HG03457 (cell line): ENCODE data around the gene KIF1B.

Experiments
- ATAC-seq: cut with Tn5 transposase; IDR thresholded peaks from one replicate; pipeline ENCODE4 v1.9.1; 2021; ENCODE audit warnings: moderate number of reproducible peaks; ENCODE audit not compliant: unreplicated experiment

KIF1B gene, protein sequence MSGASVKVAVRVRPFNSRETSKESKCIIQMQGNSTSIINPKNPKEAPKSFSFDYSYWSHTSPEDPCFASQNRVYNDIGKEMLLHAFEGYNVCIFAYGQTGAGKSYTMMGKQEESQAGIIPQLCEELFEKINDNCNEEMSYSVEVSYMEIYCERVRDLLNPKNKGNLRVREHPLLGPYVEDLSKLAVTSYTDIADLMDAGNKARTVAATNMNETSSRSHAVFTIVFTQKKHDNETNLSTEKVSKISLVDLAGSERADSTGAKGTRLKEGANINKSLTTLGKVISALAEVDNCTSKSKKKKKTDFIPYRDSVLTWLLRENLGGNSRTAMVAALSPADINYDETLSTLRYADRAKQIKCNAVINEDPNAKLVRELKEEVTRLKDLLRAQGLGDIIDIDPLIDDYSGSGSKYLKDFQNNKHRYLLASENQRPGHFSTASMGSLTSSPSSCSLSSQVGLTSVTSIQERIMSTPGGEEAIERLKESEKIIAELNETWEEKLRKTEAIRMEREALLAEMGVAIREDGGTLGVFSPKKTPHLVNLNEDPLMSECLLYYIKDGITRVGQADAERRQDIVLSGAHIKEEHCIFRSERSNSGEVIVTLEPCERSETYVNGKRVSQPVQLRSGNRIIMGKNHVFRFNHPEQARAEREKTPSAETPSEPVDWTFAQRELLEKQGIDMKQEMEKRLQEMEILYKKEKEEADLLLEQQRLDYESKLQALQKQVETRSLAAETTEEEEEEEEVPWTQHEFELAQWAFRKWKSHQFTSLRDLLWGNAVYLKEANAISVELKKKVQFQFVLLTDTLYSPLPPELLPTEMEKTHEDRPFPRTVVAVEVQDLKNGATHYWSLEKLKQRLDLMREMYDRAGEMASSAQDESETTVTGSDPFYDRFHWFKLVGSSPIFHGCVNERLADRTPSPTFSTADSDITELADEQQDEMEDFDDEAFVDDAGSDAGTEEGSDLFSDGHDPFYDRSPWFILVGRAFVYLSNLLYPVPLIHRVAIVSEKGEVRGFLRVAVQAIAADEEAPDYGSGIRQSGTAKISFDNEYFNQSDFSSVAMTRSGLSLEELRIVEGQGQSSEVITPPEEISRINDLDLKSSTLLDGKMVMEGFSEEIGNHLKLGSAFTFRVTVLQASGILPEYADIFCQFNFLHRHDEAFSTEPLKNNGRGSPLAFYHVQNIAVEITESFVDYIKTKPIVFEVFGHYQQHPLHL (N-terminal part only)

DNA sequence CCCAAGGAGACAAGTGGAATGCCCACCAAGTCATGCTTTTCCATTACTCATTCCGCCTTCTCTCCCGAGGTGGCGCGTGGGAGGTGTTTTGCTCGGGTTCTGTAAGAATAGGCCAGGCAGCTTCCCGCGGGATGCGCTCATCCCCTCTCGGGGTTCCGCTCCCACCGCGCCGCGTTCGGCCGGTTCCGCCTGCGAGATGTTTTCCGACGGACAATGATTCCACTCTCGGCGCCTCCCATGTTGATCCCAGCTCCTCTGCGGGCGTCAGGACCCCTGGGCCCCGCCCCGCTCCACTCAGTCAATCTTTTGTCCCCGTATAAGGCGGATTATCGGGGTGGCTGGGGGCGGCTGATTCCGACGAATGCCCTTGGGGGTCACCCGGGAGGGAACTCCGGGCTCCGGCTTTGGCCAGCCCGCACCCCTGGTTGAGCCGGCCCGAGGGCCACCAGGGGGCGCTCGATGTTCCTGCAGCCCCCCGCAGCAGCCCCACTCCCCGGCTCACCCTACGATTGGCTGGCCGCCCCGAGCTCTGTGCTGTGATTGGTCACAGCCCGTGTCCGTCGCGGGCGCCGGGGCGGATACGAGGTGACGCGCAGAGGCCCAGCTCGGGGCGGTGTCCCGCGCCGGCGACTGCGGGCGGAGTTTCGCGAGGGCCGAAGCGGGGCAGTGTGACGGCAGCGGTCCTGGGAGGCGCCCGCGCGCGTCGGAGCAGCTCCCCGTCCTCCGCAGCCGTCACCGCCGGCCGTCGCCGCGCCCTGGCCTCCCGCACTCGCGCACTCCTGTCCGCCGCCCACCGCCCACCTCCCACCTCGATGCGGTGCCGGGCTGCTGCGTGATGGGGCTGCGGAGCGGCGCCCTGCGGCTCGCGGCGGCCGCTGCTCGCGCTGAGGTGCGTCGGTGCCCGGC is at the start of gene KIF1B:
Gene KIF1B (plus strand): TSS at position 666 of the 906 bp plus-strand sequence. CDS start 21,759 bp downstream, outside the sequence.
- ATAC-seq: peak; percentile 97

DNA sequence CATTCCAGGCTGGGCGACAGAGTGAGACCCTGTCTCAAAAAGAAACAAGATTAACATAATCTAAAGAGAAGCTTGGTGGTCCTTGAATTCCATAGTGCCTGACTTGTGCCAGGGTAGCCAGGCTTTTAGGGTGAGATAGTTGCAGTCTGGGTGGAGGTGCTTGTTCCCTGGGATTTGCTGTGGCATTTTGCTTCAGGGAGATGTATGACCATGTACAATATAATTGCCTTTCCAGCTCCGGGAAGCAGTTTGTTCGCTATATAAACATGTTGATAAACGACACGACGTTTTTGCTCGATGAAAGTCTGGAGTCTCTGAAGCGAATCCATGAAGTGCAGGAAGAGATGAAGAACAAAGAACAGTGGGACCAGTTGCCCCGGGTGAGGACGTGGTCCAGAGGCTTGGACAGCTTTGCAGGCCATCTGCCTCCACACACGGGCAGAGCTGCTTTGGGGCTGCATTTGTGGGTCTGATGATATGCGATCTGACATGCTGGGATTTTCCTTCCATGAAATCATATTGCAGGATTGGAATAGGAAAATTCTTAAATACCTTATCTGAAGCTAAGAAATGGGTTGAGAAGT is 49.4 kb upstream of the KIF1B start:
- ATAC-seq: no peak

DNA sequence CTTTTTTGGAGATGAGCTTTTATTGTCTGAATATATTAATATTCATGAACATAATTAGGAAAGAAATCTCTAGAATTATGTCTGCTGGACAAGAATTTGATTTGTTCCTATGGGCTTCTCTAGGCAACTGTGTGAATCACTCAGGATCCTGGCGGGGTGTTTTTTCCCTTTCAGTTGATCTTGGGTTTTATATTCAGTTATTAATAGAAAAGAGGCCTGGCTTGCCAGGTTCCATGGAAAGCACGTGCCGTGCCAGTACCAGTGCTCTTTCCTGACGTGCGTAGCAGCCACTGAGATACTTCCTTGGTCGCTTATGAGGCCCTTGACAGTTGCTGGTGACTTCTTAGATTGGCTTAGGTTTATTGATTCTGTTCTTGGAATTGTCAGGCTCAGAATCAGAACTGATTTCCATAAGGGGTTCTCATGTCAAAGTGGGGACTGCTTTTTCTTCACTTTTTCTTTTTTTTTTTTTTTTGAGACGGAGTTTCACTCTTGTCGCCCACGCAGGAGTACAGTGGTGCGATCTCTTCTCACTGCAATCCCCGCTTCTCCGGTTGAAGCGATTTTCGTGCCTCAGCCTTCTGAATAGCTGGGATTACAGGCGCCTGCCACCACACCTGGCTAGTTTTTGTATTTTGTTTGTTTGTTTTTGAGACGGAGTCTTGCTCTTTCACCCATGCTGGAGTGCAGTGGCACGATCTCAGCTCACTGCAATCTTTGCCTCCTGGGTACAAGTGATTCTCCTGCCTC is 48.7 kb upstream of the KIF1B start:
- ATAC-seq: no peak

DNA sequence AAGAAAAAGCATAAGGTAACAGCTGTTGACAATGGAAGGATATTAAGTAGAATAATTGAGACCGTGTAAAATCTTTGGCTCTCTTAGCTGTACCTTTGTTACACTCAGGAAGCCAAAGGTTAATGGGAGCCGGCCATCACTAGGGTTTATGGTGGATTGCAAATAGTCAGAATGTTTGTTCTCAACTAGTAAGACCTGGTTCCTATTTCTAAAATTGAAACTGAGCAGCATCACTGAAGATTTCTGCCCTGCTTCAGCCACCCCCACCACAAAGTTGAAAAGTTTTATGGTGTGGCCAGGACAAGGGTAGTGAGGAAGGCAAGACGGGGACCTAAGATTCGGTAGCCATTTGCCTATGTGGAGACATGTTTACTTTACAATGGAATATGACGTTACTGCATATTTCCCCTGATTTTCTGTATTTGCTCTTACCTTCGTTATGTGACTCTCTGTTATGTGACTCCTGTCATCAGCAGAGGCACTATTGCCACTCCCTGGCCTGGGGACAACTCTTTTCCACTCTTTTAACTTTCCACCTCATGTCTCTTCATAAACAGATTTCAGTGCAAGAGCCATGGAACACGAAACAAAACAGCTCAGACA is 41.4 kb upstream of the KIF1B start:
- ATAC-seq: no peak

DNA sequence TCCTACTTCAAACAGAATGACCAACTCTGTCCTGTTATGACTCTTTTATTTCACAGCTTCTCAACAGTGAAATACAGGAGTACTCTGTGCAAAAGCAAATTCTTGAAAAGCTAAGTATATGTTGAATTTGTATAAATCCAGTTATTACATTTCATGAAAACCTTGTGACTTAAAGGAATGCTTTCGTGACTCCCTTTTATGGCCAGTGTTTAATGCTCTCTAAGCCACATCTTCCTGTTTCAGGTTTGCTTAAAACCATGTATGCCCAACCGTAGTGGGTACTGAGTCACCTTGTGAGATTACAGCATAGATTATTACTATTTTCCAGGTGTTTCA is 40.2 kb upstream of the KIF1B start:
- ATAC-seq: peak; percentile 67

DNA sequence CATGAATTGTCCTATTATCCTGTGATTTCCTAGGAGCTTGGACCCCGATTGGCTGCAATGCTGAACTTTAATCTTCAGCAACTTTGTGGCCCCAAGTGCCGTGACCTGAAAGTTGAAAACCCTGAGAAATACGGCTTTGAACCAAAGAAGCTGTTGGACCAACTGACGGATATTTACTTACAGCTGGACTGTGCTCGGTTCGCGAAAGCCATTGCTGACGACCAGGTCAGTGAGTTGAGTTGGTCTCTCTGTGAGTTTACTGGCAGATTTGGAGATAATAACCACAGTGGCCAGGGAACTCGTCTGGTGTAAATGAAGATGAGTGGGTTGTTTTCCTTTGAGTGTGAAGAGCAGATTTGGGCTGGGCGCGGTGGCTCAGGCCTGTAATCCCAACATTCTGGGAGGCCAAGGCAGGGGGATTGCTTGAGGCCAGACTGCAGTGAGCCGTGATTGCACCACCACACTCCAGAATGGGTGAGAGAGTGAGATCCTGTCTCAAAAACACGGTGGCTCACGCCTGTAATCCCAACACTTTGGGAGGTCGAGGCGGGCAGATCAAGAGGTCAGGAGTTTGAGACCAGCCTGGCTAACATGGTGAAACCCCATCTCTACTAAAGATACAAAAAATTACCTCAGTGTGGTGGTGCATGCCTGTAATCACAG is 39.1 kb upstream of the KIF1B start:
- ATAC-seq: no peak

DNA sequence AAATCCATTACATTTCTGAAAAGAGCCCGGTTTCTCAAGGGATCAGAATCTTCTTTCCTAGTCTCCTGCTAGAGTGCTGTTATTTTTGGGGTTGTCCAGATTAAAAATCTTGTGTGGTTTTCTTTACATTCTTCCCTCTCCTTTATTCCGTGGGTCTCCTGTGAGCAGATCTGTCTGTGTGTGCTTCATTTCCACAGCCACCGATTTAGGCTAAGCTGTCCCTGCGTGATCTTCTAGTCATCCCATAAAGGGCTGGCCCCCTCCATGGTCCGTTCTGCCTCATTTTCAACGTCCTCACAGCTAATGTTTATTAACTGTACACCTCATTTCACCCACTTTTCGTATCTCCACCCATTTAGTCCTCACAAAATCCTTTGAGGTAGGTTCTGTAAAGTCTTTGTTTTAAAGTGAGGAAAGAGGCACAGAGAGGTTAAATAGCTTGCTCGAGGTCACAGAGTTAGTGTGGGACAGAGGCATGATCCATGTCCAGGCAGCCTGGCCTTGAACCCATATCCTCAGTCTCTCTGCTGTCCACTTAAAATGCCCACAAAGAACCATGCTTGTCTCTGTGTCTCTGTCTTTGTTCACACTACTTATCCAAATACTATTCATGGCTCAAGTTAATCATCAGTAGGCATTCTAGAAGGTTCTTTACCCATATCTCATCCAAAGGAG is 38.2 kb upstream of the KIF1B start:
- ATAC-seq: no peak

DNA sequence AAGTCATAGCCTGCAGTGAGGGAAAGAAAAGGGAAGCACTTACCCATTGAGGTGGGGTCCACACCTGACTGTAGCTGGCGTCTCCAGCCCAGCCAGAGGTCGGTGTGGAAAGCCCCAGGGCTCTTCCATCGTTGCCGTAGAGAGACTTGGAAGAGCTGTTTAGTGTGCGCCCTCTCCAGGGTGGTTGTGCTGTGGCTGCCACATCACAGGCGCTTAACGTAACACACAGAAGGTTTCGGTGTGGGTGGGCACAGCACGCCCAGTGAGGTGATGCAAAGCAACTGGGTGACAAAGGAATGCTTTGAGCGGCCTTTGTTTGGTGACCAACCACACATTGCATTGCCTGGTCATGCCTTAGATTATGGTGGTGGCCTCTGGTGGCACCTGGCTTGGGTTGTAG is 36.8 kb upstream of the KIF1B start:
- no peak for ATAC-seq

DNA sequence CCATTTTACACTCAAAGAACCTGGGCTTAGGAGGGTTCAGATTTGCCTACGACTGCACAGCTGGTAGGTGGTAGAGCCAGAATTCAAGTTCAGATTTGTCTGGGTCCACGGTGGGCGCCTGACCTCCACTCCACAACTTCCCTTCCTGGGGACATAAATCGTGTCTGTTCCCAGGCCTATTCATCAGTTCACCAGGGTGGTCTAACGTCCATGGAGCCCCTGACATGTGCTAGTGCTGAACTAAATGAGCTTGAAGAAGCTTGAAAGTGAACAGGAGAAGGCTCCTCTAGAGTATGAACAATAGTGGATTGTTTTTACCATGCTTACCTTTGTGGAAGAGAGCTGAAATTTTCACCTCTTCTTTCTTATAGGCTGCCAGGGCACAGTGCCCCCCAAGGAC is 32.5 kb upstream of the KIF1B start:
- no peak for ATAC-seq

DNA sequence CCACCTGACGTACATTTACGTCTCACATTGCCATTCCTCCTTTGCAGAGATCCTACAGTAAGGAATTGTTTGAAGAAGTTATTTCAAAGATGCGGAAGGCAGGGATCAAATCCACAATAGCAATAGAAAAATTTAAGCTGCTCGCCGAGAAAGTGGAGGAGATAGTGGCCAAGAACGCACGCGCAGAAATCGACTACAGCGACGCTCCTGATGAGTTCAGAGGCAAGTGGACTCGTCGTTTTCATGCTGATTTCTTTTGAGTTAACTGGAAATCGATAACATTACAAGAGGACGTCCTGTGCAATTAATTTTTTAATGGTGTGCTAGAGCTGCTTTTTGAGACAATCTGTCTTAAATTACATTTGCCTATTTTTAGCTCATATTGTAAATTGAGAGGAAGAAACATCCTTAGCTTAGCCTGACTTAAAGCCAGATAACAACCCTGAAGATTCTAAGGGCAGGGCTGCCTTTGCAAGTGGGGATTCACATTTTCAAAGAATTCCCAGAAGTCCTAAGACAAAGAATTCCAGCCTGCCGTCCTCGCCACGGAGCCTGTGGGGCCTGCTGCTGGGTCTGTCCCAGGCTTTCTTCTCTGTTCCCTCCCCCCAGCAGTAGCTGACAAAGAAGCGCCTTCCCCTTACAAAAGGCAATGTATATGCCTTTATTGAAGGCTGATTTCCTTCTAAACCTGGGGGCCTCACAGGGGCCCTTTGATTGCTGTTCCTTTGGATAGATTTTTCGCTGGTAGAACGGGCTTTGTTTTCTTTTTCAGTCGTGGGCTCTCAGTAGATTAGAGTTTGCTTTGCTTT is 31.6 kb upstream of the KIF1B start:
- no peak for ATAC-seq

DNA sequence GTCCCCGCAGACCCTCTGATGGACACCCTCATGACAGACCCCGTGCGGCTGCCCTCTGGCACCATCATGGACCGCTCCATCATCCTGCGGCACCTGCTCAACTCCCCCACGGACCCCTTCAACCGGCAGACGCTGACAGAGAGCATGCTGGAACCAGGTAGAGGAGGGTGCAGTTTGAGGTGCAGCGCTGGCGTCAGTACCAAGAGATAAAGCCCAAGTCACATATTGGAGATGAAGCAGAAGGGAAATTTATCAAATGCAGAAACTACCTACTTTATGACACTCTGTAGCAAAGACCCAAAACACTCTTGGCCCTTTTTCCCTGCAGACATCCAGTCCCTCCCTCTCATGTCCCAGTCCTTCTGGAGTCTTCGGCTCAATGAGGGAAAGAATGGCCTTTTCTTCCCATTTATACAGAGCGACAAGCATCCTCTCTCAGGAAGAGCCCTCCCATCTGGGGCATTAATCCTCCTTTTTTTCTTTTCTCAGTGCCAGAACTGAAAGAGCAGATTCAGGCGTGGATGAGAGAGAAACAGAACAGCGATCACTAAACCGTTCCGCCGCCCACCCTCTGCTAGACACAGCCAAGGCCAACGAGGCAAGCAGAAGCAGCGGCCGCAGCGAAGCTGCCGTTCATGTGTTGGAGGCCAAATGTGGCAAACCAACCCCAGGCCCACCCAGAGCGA is 30.8 kb upstream of the KIF1B start:
- ATAC-seq: no peak

DNA sequence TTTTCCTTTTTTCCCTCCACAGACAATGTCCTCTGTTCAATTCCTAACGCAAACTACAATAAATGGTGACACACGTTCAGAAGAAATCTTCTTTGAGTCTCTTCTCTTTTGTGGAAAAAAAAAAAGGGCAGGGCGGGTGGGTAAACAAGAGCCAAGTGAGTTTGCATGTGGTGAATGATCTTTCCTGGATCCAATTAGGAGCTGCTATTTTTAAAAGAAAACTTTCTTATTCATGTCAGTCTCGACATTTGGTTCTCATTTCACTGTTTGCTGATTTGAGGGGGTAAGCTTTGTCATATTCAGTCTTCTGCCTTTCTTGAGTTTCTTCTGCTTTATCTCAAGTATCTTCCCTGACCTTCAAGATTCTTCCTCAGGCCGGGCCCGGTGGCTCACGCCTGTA is 29.2 kb upstream of the KIF1B start:
- ATAC-seq: no peak

DNA sequence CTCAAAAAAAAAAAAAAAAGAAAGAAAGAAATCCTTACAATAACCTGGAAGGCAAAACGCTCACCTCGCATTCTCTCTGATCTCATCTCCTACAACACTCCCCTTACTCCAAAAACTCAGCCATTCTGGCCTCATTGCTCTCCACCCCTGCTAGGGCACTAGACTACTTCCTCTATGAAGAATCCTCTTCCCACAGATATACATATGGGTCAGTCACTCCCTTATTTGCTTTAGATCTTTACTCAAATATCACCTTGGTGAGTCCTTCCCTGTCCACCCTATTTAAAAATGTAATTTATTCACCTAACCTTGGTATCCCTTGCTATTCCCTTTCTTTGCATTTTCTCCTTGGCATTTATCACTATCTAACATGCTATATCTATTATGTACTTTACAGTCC is 24.6 kb upstream of the KIF1B start:
- no peak for ATAC-seq

DNA sequence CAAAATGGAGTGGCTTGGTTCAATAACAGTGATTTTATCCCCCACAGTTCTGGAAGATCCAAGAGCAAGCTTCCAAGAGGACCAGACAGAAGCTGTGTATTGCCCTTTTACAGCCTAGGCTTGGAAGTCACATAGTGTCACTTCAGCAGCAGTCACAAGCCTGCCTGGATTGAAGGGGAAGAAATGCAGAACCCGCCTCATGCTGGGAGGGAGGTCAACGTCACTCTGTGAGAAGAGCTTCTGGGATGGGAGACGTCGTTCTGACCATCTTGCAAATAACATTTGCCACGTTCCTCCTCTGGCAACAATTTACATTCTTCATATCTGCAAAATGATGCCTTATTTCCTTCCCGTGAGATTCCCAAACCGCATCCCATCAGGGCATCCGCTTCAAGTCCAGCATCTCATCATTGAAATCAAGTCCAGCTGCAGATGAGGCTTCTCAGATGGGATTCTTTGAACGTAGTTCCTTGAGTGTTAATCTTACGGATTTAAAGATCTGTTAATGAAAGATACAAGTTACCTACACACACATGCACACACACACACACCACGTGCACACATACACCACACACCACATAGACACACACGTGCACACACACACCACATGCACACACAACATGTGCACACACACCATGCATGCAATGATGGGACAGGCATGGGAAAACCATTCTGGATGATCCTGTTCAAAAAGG is 23.9 kb upstream of the KIF1B start:
- ATAC-seq: no peak

DNA sequence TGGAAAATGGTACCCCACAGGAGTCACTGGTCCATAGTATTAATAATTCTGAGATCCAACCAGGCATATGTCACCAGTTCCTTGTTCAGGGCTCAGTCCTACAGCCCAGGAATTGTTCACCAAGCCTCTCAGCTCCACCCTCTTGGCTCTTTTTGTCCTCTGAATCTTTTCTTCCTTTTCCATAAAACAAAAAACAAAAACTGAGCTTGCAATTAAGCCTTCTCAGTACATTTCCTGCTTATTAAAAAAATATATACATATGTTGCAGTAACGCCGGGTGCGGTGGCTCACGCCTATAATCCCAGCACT is 23.4 kb upstream of the KIF1B start:
- ATAC-seq: no peak

DNA sequence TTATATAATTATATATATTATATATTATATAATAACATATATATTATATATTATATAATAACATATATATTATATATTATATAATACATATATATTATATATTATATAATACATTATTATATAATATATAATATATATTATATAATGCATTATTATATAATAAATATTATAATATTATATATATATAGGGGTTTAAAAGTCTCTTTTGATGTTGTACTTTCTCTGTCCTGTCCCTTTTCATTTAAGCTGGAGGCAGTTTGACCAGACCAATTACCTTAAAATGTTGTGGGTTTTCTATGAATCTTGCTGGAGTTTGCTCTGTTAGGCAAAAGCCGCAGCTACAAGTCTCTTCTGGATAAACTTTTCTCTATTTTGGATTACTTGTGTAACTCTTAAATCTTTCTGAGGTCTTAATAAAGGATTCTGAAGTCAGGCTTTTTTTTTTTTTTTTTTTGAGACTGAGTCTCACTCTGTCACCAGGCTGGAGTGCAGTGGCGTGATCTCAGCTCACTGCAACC is 22.2 kb upstream of the KIF1B start:
- ATAC-seq: no peak
